ENCODE data around the gene NNT.

NNT gene

DNA sequence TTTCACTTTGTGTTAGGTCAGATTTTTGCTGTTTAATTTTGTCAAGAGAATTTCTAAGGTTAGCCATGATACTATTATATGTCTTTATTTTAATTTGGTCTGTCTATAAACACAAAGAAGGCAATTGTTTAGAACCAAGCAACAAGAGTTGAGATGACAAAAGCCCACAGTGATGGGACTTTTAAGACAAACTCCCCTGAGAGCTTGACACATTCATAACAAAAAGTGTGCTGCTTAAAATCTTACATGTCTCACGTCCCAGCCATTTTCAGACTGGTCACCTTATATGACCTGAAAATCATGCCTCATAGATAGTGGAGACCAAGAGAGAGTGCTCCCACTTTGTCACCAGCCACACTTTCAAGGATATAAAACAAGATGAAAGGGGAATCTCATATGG is 21.6 kb upstream of the NNT start:
- TF ChIP-seq SIN3A (IDR thresholded peaks at IDR 0.05; ENCODE audit: borderline replicate concordance, insufficient read depth, low read length) (no peak), TAF1 (IDR thresholded peaks at IDR 0.05; ENCODE audit: borderline replicate concordance, insufficient read depth, low read length) (no peak), FOXP2 (optimal IDR thresholded peaks at IDR 0.05; ENCODE audit: borderline replicate concordance, extremely low read depth, extremely low read length, insufficient read depth) (no peak), REST (IDR thresholded peaks at IDR 0.05; ENCODE audit: insufficient read depth in 1 of 2, low read depth in 2 of 2, low read length in 2 of 2) (no peak), POLR2AphosphoS5 (IDR thresholded peaks at IDR 0.05; ENCODE audit: low read depth, low read length) (no peak)

DNA sequence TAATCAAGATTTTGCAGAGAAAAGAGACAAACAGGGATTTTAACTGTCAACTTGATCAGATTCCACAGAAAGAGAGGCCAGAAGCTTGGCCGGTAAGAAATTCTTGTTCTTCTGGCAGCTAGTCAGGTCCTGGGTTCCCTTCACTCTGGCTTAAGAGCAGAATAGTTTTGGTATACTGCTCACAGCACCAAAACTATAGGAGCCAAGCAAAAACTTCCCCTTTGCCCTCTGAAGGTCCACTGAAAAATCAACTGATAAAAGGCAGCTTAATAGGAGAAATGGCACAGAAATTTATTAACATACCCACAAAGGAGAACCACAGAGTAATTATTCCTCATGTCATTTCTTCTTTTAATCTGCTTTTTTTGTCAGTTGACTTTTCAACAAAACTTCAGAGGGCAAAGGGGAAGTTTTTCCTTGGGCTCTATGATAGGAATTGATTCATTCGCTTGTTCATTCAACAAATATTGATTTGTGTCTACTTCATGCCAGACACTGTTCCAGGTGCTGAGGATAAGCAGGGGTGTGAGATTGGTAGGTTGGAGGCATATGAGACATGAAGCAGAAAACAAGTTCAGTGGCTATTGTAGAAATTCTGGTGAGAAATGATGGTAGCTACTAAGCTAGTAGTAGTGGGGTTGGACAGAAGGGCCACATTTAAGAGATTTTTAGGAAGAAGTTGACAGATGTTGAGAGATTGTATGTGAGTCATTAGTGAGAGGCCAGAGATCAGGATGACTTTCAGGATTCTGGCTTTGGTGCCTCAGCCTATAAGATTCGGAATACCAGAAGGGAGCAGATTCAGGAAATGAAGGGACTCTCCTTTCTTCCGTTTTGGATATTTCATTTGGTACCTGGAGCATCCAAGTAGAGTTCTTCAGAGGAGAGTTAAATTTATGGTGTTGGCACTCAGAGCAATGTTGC is 20.6 kb upstream of the NNT start:
- no peak for TF ChIP-seq FOXP2 (optimal IDR thresholded peaks at IDR 0.05; ENCODE audit: borderline replicate concordance, extremely low read depth, extremely low read length, insufficient read depth)
- no peak for TF ChIP-seq POLR2AphosphoS5 (IDR thresholded peaks at IDR 0.05; ENCODE audit: low read depth, low read length)
- TF ChIP-seq TAF1 (IDR thresholded peaks at IDR 0.05; ENCODE audit: borderline replicate concordance, insufficient read depth, low read length) = no peak
- no peak for TF ChIP-seq REST (IDR thresholded peaks at IDR 0.05; ENCODE audit: insufficient read depth in 1 of 2, low read depth in 2 of 2, low read length in 2 of 2)
- TF ChIP-seq SIN3A (IDR thresholded peaks at IDR 0.05; ENCODE audit: borderline replicate concordance, insufficient read depth, low read length) = no peak

GRCh38 chr5:43583724-43584123 is 19.3 kb upstream of the NNT start:
- TF ChIP-seq POLR2AphosphoS5 (IDR thresholded peaks at IDR 0.05; ENCODE audit: low read depth, low read length) (no peak), TAF1 (IDR thresholded peaks at IDR 0.05; ENCODE audit: borderline replicate concordance, insufficient read depth, low read length) (no peak), SIN3A (IDR thresholded peaks at IDR 0.05; ENCODE audit: borderline replicate concordance, insufficient read depth, low read length) (no peak), FOXP2 (optimal IDR thresholded peaks at IDR 0.05; ENCODE audit: borderline replicate concordance, extremely low read depth, extremely low read length, insufficient read depth) (no peak), REST (IDR thresholded peaks at IDR 0.05; ENCODE audit: insufficient read depth in 1 of 2, low read depth in 2 of 2, low read length in 2 of 2) (no peak)

DNA sequence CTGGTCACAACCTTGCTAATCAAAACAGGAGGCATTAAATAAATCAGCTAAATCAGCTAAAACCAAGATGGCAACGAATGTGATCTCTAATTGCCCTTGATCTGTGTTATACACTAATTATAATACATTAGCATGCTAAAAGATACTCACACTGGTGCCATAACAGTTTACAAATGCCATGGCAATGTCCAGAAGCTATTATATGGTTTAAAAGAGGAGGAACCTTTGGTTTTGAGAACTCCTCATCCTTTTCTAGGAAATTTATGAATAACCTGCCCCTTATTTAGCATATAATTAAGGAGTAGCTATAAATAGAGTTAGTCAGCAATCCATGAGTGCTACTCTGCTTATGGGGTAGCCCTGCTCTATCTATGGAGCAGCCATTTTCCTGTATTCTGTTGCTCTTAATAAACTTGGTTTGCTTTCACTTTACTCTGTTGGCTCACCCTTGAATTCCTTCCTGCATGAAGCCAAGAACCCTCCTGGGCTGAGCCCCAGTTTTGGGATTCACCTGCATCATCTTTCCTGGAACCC is 18.7 kb upstream of the NNT start:
- no peak for TF ChIP-seq TAF1 (IDR thresholded peaks at IDR 0.05; ENCODE audit: borderline replicate concordance, insufficient read depth, low read length)
- TF ChIP-seq FOXP2 (optimal IDR thresholded peaks at IDR 0.05; ENCODE audit: borderline replicate concordance, extremely low read depth, extremely low read length, insufficient read depth) = no peak
- TF ChIP-seq REST (IDR thresholded peaks at IDR 0.05; ENCODE audit: insufficient read depth in 1 of 2, low read depth in 2 of 2, low read length in 2 of 2) = no peak
- no peak for TF ChIP-seq SIN3A (IDR thresholded peaks at IDR 0.05; ENCODE audit: borderline replicate concordance, insufficient read depth, low read length)
- TF ChIP-seq POLR2AphosphoS5 (IDR thresholded peaks at IDR 0.05; ENCODE audit: low read depth, low read length) = no peak

All from PFSK-1 (cell line).